CD14-positive monocyte (primary cell): ENCODE measurements around the gene TBCCD1. TPM values are rescaled to one million over a fixed set of nuclear protein-coding genes. Genes with fewer than 3 reads are reported as not detected.

Experiments
- DNase-seq, 3 donors: peaks; one replicate each; pipeline ENCODE4 v3.0.0-alpha.2; 2011 to 2022
- H2AFZ ChIP-seq: 2 replicates; pipeline ENCODE4 v1.6.0; 2012; ENCODE audit warnings: mild to moderate bottlenecking, low read depth, low read length, inconsistent platforms; ENCODE audit not compliant: insufficient read depth, poor library complexity, severe bottlenecking
- H3K27ac ChIP-seq, 2 donors: 1 replicate in 1 of 2; 2 replicates in 1 of 2; pipeline ENCODE4 v1.5.1; 2012 to 2013; ENCODE audit warnings: low read length in 2 of 2, control low read depth in 1 of 2, inconsistent platforms in 1 of 2, low read depth in 1 of 2, mild to moderate bottlenecking in 1 of 2
- H3K27me3 ChIP-seq, 2 donors: one replicate each; pipeline versions ENCODE4 v1.6.0 to v1.6.1; 2011 to 2013; ENCODE audit warnings: low read length in 2 of 2; ENCODE audit not compliant: control insufficient read depth in 2 of 2, insufficient read depth in 2 of 2
- H3K36me3 ChIP-seq, 2 donors: replicated peaks in 1 of 2; 1 replicate in 1 of 2; 2 replicates in 1 of 2; pipeline versions ENCODE4 v1.5.1 to v1.6.1; 2012 to 2013; ENCODE audit warnings: low read length in 2 of 2, control low read depth in 1 of 2, inconsistent platforms in 1 of 2, mild to moderate bottlenecking in 1 of 2; ENCODE audit not compliant: insufficient read depth in 2 of 2, control insufficient read depth in 1 of 2
- H3K4me1 ChIP-seq, 2 donors: 1 replicate in 1 of 2; 2 replicates in 1 of 2; pipeline versions ENCODE4 v1.5.1 to v1.6.1; 2012 to 2013; ENCODE audit warnings: low read length in 2 of 2, control low read depth in 1 of 2, inconsistent platforms in 1 of 2, mild to moderate bottlenecking in 1 of 2, moderate library complexity in 1 of 2; ENCODE audit not compliant: insufficient read depth in 2 of 2, control insufficient read depth in 1 of 2
- H3K4me2 ChIP-seq: replicated peaks from 2 replicates; pipeline ENCODE3; 2012; ENCODE audit warnings: low read length, moderate library complexity, mild to moderate bottlenecking; ENCODE audit not compliant: poor library complexity, severe bottlenecking; ENCODE audit errors: extremely low read depth
- H3K4me3 ChIP-seq, 3 experiments: fragments of 200-600 bp in 1 of 3; sonication (generic) in 1 of 3; replicated peaks in 1 of 3; 1 replicate in 2 of 3; 2 replicates in 1 of 3; pipeline ENCODE4 v1.5.1; 2011 to 2013; ENCODE audit warnings: low read length in 3 of 3, mild to moderate bottlenecking in 3 of 3, control low read depth in 2 of 3, low read depth in 2 of 3, inconsistent platforms in 1 of 3, moderate library complexity in 1 of 3
- H3K79me2 ChIP-seq: 2 replicates; pipeline ENCODE4 v1.6.0; 2012; ENCODE audit warnings: mild to moderate bottlenecking, control low read depth, inconsistent platforms, low read length, moderate library complexity; ENCODE audit not compliant: insufficient read depth
- H3K9ac ChIP-seq: 2 replicates; pipeline ENCODE4 v1.6.0; 2017; ENCODE audit warnings: low read length, mild to moderate bottlenecking; ENCODE audit not compliant: insufficient read depth, poor library complexity, severe bottlenecking
- H3K9me3 ChIP-seq, 2 donors: replicated peaks in 1 of 2; 1 replicate in 1 of 2; 2 replicates in 1 of 2; pipeline versions ENCODE4 v1.5.1 to v1.6.1; 2012 to 2013; ENCODE audit warnings: low read length in 2 of 2, control low read depth in 1 of 2; ENCODE audit not compliant: control insufficient read depth in 1 of 2, insufficient read depth in 1 of 2
- H4K20me1 ChIP-seq: 2 replicates; pipeline ENCODE4 v1.6.0; 2012; ENCODE audit warnings: mild to moderate bottlenecking, low read length, control low read depth, moderate library complexity; ENCODE audit not compliant: insufficient read depth
- H3K27ac Mint-ChIP-seq, 7 donors: one replicate each; pipeline ENCODE4 v1.8.0; 2020; ENCODE audit warnings: mild to moderate bottlenecking in 7 of 7, mixed read lengths in 7 of 7, moderate library complexity in 6 of 7, inconsistent platforms in 2 of 7
- H3K27me3 Mint-ChIP-seq, 3 donors: one replicate each; pipeline ENCODE4 v1.8.0; 2021 to 2022; ENCODE audit warnings: low read depth in 3 of 3, mild to moderate bottlenecking in 3 of 3, mixed read lengths in 3 of 3, moderate library complexity in 3 of 3, inconsistent platforms in 1 of 3
- H3K36me3 Mint-ChIP-seq, 2 donors: one replicate each; pipeline ENCODE4 v1.8.0; 2020; ENCODE audit warnings: mixed read lengths in 2 of 2, inconsistent platforms in 1 of 2, mild to moderate bottlenecking in 1 of 2
- H3K4me1 Mint-ChIP-seq: one replicate; pipeline ENCODE4 v1.8.0; 2020; ENCODE audit warnings: mild to moderate bottlenecking, mixed read lengths
- H3K4me3 Mint-ChIP-seq, 2 donors: one replicate each; pipeline ENCODE4 v1.8.0; 2020; ENCODE audit warnings: mild to moderate bottlenecking in 2 of 2, mixed read lengths in 2 of 2, moderate library complexity in 1 of 2
- H3K9me3 Mint-ChIP-seq, 7 donors: one replicate each; pipeline ENCODE4 v1.8.0; 2020 to 2022; ENCODE audit warnings: mixed read lengths in 7 of 7, mild to moderate bottlenecking in 6 of 7, moderate library complexity in 6 of 7, inconsistent platforms in 2 of 7
- CTCF ChIP-seq: fragments of 200-600 bp; IDR thresholded peaks from one replicate; pipeline ENCODE4 v1.8.0; 2022; ENCODE audit warnings: antibody characterized with exemption, mild to moderate bottlenecking
- WGBS: methylation state at CpG from one replicate; pipeline ENCODE4 v1.1.5; 2013; ENCODE audit warnings: missing lambda C conversion rate; ENCODE audit not compliant: insufficient coverage; 5-methylcytosine and 5-hydroxymethylcytosine counted together
- intact Hi-C, 2 donors: fragments of 100-400 bp; cut with micrococcal nuclease; formaldehyde crosslinking; loops; one replicate each; pipeline versions ENCODE4 v1.15.0 to v1.15.1; 2023
- polyA plus RNA-seq, 3 donors: library from polyadenylated mRNA; depleted of rRNA in 1 of 3; unstranded in 2 of 3; stranded (reverse) in 1 of 3; fragments of 300-500 nt in 2 of 3; fragments of >200 nt in 1 of 3; fragmentation: Illumina TruSeq in 2 of 3; gene quantifications; 1 replicate in 2 of 3; 2 replicates in 1 of 3; pipeline ENCODE4 v1.2.3, GENCODE V29; 2012 to 2021

Gene TBCCD1
- polyA plus RNA-seq, 3 donors, result 9.2 to 9.6 (median 9.6) TPM

- Mint-ChIP-seq H3K9me3 (no peaks in the 10 kb centered on the region), H3K4me1 (peaks cover 29% of the 10 kb centered on the region), H3K27me3 (no peaks in the 10 kb centered on the region), H3K27ac (no peak overlapping the region), H3K4me3 (no peak overlapping the region), H3K36me3 (peaks cover 11 to 22% of the 10 kb centered on the region in 2 donors)
- no peak overlapping the region for H3K4me2 ChIP-seq
- H4K20me1 ChIP-seq, result no peaks in the 10 kb centered on the region
- peaks cover 7 to 25% of the 10 kb centered on the region in 2 donors for H3K36me3 ChIP-seq
- TF ChIP-seq CTCF, result no peak
- no peak for DNase-seq
- no peaks in the 10 kb centered on the region for H3K27me3 ChIP-seq
- H3K4me3 ChIP-seq, result no peak overlapping the region
- H3K79me2 ChIP-seq, result peaks cover 25% of the 10 kb centered on the region
- intact Hi-C loops, result no loop called here
- no peak overlapping the region for H3K9ac ChIP-seq
- peaks cover 18 to 23% of the 10 kb centered on the region in 2 donors for H3K4me1 ChIP-seq
- no peak overlapping the region for H2AFZ ChIP-seq
- no peaks in the 10 kb centered on the region for H3K9me3 ChIP-seq
- H3K27ac ChIP-seq, result no peak overlapping the region
Observed at GRCh38 chr3:186564586-186564985, 2.6 kb downstream of the TBCCD1 start.

GRCh38 chr3:186552408-186553031, 14.6 kb downstream of the TBCCD1 start:
- peaks cover 60 to 80% of the 10 kb centered on the region in 2 donors for H3K36me3 Mint-ChIP-seq
- Histone ChIP-seq H3K27ac (no peak overlapping the region), H3K36me3 (peaks cover 58 to 90% of the 10 kb centered on the region in 2 donors), H3K9me3 (no peaks in the 10 kb centered on the region), H3K4me3 (no peak overlapping the region), H3K9ac (no peak overlapping the region), H3K27me3 (no peaks in the 10 kb centered on the region), H2AFZ (no peak overlapping the region), H4K20me1 (no peaks in the 10 kb centered on the region), H3K4me2 (no peak overlapping the region), H3K79me2 (no peaks in the 10 kb centered on the region), H3K4me1 (no peaks in the 10 kb centered on the region)
- WGBS, result 50% methylated on average over 5 of the region's 5 CpGs
- H3K4me1 Mint-ChIP-seq, result peaks cover 2% of the 10 kb centered on the region
- H3K9me3 Mint-ChIP-seq, result no peaks in the 10 kb centered on the region
- DNase-seq, result no peak
- no peak for TF ChIP-seq CTCF
- H3K27ac Mint-ChIP-seq, result peak overlapping the region in 1 of 7 donors; percentile 8
- intact Hi-C loops, result no loop called here
- peaks cover 0 to 2% (median 0%) of the 10 kb centered on the region in 3 donors for H3K27me3 Mint-ChIP-seq
- no peak overlapping the region for H3K4me3 Mint-ChIP-seq
